DMS114 treated with DMSO at 0.1 percent for 48 hours (cell line): ENCODE measurements around the gene PPM1D.
"Not testable (repeated sequence)": the region's sequence is repeated elsewhere in the genome, so short reads cannot be mapped to it uniquely, and the experiment has no call there.

Experiments
- DNase-seq: peaks from one replicate; lab custom pipeline; 2025; ENCODE audit not compliant: unreplicated experiment; lab: John Stamatoyannopoulos, UW

Gene PPM1D

GRCh38 chr17:60664022-60664421 is 64.0 kb downstream of the PPM1D start:
- no peak for DNase-seq

GRCh38 chr17:60665602-60666001 is 65.6 kb downstream of the PPM1D start:
- no peak for DNase-seq

- DNase-seq = not testable (repeated sequence)
Observed at GRCh38 chr17:60668741-60669140, 68.7 kb downstream of the PPM1D start.

GRCh38 chr17:60671482-60671881 is 71.5 kb downstream of the PPM1D start:
- peak; percentile 31 for DNase-seq

GRCh38 chr17:60674637-60675036 is 74.6 kb downstream of the PPM1D start:
- not testable (repeated sequence) for DNase-seq

- no peak for DNase-seq
Observed at GRCh38 chr17:60675997-60676396, 76.0 kb downstream of the PPM1D start.

- no peak for DNase-seq
Observed at GRCh38 chr17:60676758-60677307, 76.8 kb downstream of the PPM1D start.

- peak; percentile 99 for DNase-seq
Observed at GRCh38 chr17:60677308-60678117, 77.5 kb downstream of the PPM1D start, which contains the start of gene BCAS3. BCAS3 (plus strand) TSS chr17:60677851.

GRCh38 chr17:60678118-60678444 is 78.1 kb downstream of the PPM1D start:
- no peak for DNase-seq

- DNase-seq = no peak
Observed at GRCh38 chr17:60679287-60679686, 79.3 kb downstream of the PPM1D start.

GRCh38 chr17:60680754-60681153 is 80.8 kb downstream of the PPM1D start:
- DNase-seq = no peak

GRCh38 chr17:60685437-60685836 is 85.4 kb downstream of the PPM1D start:
- DNase-seq = no peak

- no peak for DNase-seq
Observed at GRCh38 chr17:60695960-60696359, 96.0 kb downstream of the PPM1D start.

GRCh38 chr17:60699090-60699489 is 99.1 kb downstream of the PPM1D start:
- DNase-seq = no peak

GRCh38 chr17:60704170-60704569 is 104.2 kb downstream of the PPM1D start:
- DNase-seq = no peak

- DNase-seq = no peak
Observed at GRCh38 chr17:60712675-60713074, 112.7 kb downstream of the PPM1D start.

- no peak for DNase-seq
Observed at GRCh38 chr17:60713608-60714007, 113.6 kb downstream of the PPM1D start.
